GM18517 (cell line): ENCODE results near the gene C2.
"Not testable (repeated sequence)": the region's sequence is repeated elsewhere in the genome, so short reads cannot be mapped to it uniquely, and the experiment has no call there.

Source experiments
- ATAC-seq: cut with Tn5 transposase; IDR thresholded peaks from one replicate; pipeline ENCODE4 v1.9.1; 2021; ENCODE audit warnings: mild to moderate bottlenecking, moderate library complexity; ENCODE audit not compliant: unreplicated experiment

The C2 gene

DNA sequence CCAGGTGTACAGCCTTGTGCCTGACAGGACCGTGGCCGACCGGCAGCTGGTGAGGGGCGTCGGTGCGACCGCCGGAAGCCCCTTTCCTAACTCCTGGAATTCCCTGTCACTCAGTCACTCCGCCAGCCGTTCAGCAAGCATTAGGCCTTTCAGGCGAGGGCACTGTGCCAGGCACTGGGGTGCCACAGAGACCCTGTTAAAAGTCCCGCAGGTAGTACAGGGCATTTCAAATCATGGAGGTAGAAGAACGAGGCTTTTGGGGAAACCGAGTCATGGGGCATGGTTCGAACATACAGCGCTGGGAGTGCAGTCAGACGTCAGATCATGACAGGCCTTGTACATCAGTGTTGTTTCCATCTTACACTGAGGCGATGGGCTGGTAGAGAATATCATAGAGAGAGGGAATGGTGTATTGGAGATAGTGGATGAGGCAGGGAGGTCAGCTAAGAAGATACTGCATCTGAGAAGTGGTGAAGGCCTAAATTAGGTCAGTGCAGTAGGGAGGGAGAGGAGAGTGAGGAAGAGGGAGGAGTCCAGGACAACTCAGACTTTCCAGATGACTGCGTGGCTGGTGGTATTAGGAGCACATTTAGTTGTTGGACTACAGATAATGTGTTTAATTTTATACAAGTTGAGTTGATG, 45.3 kb downstream of the C2 start:
- ATAC-seq, result no peak

DNA sequence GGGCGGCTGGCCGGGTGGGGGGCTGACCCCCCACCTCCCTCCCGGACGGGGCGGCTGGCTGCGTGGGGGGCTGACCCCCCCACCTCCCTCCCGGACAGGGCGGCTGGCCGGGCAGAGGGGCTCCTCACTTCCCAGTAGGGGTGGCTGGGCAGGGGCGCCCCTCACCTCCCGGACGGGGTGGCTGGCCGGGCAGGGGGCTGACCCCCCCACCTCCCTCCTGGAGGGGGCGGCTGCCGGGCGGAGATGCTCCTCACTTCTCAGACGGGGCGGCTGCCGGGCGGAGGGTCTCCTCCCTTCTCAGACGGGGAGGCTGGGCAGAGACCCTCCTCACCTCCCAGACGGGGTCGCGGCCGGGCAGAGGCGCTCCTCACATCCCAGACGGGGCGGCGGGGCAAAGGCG, 48.5 kb downstream of the C2 start:
- not testable (repeated sequence) for ATAC-seq

DNA sequence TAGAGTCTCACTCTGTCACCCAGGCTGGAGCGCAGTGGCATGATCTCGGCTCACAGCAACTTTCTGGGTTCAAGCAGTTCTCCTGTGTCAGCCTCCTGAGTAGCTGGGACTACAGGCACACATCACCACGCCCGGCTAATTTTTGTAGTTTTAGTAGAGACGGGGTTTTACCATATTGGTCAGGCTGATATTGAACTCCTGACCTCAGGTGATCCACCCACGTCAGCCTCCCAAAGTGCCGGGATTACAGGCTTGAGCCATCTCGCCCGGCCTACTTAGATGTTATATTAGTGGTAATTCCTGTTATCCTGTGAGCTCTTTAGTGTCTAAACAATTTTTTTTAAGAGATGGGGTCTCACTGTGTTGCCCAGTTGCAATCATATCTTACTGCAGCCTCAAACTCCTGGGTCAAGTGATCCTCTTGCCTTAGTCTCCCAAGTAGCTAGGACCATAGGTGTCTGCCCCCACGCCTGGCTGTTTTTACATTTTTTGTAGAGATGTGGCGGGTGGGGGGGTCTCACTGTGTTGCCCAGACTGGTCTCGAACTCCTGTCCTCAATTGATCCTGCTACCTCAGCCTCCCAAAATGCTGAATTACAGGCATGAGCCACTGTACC, 50.4 kb downstream of the C2 start:
- ATAC-seq, result no peak

DNA sequence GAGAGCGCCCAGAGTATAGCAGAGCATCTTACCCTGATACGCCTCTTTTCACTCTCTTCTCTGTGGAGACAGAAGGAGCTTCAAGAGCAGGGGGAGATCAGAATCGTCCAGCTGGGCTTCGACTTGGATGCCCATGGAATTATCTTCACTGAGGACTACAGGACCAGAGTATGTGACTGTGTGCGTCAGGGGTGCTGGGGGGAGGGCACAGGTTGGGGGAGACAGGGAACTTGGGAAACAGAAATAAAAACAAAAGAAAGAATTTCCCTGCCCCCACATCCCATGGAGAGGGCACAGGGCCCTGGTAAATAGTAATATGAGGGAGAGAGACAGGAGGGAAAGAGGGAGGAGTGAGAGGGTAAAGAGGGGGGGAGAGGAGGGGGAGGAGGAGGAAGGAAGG, 51.3 kb downstream of the C2 start:
- no peak for ATAC-seq

DNA sequence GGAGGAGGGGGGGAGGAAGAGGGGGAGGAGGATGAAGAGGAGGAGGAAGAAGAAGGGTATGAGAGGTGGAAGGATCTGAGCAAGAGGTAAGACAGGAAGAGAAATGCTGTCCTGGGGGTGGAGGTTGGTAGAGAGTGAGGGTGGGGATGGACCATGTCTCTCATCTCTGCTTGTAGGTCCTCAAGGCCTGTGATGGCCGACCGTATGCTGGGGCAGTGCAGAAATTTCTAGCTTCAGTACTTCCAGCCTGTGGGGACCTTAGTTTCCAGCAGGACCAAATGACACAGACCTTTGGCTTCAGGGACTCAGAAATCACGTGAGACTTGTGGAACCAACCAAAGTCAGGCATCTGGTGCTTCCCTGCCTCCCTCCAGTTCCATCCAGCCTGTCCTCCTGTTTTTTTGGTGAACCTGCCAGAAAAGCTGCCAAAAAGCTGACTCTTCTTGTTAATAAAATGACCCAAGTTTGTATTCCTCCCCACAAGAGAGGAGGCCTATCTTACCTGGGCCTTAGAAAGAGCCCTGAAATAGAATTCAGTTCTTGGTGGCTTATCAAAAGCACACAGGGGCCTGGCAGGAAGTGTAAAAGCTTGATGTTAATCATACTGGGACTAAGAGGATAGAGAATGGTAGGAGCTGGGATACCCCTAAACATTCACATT, 51.9 kb downstream of the C2 start:
- ATAC-seq, result no peak

DNA sequence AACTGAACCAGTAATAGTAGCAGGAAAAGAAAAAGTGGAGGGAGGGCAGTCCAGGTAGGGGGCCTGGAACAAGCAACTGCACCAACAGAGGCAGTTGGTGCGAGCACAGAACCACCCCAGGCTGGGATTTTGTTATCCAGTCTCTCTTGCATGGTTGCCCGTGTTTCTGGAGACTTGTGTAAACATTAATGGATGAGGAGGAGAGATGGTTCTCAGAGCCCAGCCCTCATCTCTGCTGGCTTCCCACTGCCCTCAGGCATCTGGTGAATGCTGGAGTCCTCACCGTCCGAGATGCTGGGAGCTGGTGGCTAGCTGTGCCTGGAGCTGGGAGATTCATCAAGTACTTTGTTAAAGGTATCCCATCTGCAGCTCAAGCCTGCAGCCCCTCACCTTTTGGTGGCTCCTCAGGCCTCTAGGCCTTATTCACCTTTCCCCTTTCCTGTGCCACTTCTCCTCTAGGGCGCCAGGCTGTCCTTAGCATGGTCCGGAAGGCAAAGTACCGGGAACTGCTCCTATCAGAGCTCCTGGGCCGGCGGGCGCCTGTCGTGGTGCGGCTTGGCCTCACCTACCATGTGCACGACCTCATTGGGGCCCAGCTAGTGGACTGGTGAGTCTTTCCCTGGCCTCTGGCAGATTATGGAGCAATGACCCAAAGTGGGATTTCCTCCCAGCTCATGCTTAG, 52.8 kb downstream of the C2 start:
- ATAC-seq, result not testable (repeated sequence)

DNA sequence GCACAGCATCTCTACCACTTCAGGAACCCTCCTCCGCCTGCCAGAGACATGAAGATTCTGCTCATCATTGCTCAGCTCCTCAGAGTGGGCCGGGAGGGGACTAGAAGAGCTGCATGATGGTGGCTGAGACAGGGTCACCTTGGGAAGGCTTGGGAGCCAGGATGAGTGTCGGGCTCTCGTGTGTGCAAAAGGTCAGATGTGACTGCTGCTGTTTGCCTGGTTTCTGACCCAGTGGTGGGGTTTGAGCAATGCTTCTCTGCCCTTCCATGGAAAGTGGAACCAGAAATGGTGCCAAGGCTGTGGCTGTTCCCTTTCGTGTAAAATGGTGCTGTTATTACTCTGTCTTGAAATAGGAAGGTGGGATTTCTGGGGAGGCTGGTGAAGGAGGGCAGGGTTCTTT, 53.5 kb downstream of the C2 start:
- not testable (repeated sequence) for ATAC-seq

DNA sequence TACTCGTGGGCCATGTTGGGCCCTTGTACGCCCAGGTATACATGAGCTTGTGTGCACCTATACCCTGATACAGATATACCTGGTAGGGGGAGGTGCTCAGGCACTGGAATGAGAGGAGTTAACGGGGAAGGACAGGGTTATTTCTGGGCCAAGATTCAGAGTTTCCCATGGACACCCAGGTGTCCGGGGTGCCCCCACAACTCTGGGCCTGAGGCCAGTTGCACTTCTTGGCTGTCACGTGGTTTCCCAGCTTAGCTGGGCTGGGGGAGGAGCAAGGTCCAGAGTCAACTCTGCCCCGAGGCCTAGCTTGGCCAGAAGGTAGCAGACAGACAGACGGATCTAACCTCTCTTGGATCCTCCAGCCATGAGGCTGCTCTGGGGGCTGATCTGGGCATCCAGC, 54.2 kb downstream of the C2 start, which contains the start of gene C4A:
Gene C4A, plus strand, starts transcription at position 314 of the 400 bp plus-strand sequence. Its CDS starts 51 bp downstream, at position 365.
- not testable (repeated sequence) for ATAC-seq

DNA sequence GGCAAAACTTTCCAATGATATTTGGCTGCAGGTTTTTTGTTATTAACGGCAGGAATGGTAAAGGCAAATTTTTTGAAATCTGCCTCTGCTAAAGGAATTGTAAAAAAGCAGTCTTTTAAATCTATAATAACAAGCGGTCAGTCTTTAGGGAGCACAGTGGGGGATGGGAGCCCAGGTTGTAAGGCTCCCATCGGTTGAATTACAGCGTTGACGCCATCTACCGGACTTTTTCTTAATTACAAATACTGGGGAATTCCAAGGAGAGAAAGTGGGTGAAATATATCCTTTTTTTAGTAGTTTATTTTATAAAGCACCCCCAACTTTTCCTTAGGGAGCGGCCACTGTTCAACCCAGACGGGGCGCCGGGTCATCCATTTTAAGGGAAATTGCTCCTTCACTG, 61.8 kb downstream of the C2 start:
- not testable (repeated sequence) for ATAC-seq

DNA sequence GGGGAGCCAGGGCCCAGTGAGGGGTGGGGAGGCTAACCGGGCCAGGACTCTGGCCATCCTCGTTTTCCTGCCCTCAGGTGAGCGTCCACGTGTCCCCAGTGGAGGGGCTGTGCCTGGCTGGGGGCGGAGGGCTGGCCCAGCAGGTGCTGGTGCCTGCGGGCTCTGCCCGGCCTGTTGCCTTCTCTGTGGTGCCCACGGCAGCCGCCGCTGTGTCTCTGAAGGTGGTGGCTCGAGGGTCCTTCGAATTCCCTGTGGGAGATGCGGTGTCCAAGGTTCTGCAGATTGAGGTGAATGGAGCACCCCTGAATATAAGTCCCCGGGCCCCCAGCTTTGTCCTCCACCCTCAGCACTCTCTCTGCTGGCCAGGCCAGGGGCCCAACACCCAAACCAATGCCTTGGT, 66.9 kb downstream of the C2 start:
- not testable (repeated sequence) for ATAC-seq
